ENCODE results near the gene DBP.

DBP gene

DNA sequence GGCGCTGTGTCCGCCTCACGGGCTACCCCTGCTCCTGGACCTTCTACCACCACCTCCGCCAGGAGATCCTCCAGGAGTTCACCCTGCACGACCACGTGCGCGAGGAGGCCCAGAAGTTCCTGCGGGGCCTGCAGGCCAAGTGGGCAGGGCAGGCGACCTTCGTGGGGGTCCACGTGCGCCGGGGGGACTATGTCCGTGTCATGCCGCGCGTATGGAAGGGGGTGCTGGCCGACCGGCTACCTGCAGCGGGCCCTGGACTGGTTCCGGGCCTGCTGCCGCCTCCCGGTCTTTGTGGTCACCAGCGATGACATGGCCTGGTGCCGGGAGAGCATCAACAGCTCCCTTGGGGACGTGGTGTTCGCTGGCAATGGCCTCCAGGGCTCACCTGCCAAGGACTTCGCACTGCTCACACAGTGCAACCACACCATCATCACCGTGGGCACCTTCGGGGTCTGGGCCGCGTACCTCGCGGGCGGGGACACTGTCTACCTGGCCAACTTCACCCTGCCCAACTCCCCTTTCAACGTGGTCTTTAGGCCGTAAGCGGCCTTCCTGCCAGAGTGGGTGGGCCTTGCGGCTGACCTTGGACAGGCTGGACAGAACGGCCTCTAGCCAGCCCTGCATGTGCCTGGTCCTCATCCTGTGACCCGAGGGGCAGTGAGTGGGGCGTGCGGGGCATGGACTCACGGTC is 43.4 kb upstream of the DBP start:
- TF ChIP-seq FOXP2 (optimal IDR thresholded peaks at IDR 0.05; ENCODE audit: borderline replicate concordance, extremely low read depth, extremely low read length, insufficient read depth) (no peak), TAF1 (IDR thresholded peaks at IDR 0.05; ENCODE audit: borderline replicate concordance, insufficient read depth, low read length) (no peak), POLR2AphosphoS5 (IDR thresholded peaks at IDR 0.05; ENCODE audit: low read depth, low read length) (no peak), SIN3A (IDR thresholded peaks at IDR 0.05; ENCODE audit: borderline replicate concordance, insufficient read depth, low read length) (no peak)
- TF ChIP-seq, protein P1, sequence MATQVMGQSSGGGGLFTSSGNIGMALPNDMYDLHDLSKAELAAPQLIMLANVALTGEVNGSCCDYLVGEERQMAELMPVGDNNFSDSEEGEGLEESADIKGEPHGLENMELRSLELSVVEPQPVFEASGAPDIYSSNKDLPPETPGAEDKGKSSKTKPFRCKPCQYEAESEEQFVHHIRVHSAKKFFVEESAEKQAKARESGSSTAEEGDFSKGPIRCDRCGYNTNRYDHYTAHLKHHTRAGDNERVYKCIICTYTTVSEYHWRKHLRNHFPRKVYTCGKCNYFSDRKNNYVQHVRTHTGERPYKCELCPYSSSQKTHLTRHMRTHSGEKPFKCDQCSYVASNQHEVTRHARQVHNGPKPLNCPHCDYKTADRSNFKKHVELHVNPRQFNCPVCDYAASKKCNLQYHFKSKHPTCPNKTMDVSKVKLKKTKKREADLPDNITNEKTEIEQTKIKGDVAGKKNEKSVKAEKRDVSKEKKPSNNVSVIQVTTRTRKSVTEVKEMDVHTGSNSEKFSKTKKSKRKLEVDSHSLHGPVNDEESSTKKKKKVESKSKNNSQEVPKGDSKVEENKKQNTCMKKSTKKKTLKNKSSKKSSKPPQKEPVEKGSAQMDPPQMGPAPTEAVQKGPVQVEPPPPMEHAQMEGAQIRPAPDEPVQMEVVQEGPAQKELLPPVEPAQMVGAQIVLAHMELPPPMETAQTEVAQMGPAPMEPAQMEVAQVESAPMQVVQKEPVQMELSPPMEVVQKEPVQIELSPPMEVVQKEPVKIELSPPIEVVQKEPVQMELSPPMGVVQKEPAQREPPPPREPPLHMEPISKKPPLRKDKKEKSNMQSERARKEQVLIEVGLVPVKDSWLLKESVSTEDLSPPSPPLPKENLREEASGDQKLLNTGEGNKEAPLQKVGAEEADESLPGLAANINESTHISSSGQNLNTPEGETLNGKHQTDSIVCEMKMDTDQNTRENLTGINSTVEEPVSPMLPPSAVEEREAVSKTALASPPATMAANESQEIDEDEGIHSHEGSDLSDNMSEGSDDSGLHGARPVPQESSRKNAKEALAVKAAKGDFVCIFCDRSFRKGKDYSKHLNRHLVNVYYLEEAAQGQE (IDR thresholded peaks at IDR 0.05; ENCODE audit: insufficient read depth in 1 of 2, low read depth in 2 of 2, low read length in 2 of 2), result no peak

DNA sequence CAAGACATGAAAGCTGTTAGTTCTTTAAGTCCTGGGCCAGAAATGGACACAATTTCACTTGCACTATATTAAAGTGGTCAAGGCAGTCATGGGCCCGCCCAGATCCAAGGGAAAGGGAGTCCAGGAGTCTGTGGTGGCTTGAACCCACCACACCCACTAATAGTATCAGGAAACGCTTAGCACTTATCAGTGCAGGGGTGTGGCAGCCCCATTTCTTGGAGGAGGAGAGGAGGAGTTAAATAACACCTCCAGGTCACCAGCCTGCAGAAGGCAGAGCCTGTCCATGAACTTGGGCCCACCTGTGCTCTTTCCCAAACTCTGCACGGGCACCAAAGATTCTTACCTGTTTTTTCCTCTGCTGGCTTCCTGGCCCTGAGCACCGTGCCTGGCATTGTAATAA is 41.0 kb upstream of the DBP start:
- TF ChIP-seq POLR2AphosphoS5 (IDR thresholded peaks at IDR 0.05; ENCODE audit: low read depth, low read length) (no peak), FOXP2 (optimal IDR thresholded peaks at IDR 0.05; ENCODE audit: borderline replicate concordance, extremely low read depth, extremely low read length, insufficient read depth) (no peak), TAF1 (IDR thresholded peaks at IDR 0.05; ENCODE audit: borderline replicate concordance, insufficient read depth, low read length) (no peak), SIN3A (IDR thresholded peaks at IDR 0.05; ENCODE audit: borderline replicate concordance, insufficient read depth, low read length) (no peak)
- TF ChIP-seq, protein P1 (IDR thresholded peaks at IDR 0.05; ENCODE audit: insufficient read depth in 1 of 2, low read depth in 2 of 2, low read length in 2 of 2), result no peak

DNA sequence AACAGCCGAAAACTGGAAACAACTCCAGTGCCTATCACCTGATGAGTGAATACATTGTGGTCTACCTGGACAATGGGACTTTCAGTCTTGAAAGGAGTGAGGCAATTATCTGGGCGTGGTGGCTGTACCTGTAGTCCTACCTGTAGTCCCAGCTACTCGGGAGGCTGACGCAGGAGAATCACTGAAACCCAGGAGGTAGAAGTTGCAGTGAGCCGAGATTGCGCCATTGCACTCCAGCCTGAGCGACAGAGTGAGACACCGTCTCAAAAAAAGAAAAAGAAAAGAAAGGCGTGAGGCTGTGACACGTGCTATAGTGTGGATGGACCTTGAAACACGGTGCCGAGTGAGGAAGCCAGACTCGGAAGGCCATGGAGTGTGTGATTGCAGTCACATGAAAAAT is 39.7 kb upstream of the DBP start:
- TF ChIP-seq TAF1 (IDR thresholded peaks at IDR 0.05; ENCODE audit: borderline replicate concordance, insufficient read depth, low read length), result no peak
- TF ChIP-seq SIN3A (IDR thresholded peaks at IDR 0.05; ENCODE audit: borderline replicate concordance, insufficient read depth, low read length), result no peak
- TF ChIP-seq, protein P1 (IDR thresholded peaks at IDR 0.05; ENCODE audit: insufficient read depth in 1 of 2, low read depth in 2 of 2, low read length in 2 of 2), result no peak
- no peak for TF ChIP-seq POLR2AphosphoS5 (IDR thresholded peaks at IDR 0.05; ENCODE audit: low read depth, low read length)
- TF ChIP-seq FOXP2 (optimal IDR thresholded peaks at IDR 0.05; ENCODE audit: borderline replicate concordance, extremely low read depth, extremely low read length, insufficient read depth), result no peak

DNA sequence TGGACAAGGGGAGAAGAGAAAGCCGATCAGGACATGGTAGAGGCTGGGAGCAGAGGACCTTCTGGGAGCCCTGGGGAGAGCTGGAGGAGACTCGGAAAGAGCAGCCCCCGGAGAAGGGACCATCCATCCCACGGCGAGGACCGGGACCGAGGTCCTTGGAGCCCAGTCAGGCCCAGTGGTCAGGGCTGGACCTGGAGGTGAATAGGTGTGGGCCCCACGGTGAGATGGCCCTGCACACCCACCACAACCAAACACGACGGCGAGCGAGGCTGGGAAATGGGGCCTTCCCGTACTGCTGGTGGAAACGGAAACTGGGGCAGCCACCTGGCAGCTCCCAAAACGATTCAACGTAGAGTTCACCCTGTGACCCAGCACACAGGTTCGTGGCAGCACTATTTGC is 39.3 kb upstream of the DBP start:
- TF ChIP-seq SIN3A (IDR thresholded peaks at IDR 0.05; ENCODE audit: borderline replicate concordance, insufficient read depth, low read length) (no peak), TAF1 (IDR thresholded peaks at IDR 0.05; ENCODE audit: borderline replicate concordance, insufficient read depth, low read length) (no peak), FOXP2 (optimal IDR thresholded peaks at IDR 0.05; ENCODE audit: borderline replicate concordance, extremely low read depth, extremely low read length, insufficient read depth) (no peak), POLR2AphosphoS5 (IDR thresholded peaks at IDR 0.05; ENCODE audit: low read depth, low read length) (no peak)
- TF ChIP-seq, protein P1 (IDR thresholded peaks at IDR 0.05; ENCODE audit: insufficient read depth in 1 of 2, low read depth in 2 of 2, low read length in 2 of 2), result no peak
